GM23338 (cell line): Measurements from ENCODE around the gene MLLT1. TPM values are rescaled to one million over a fixed set of nuclear protein-coding genes. Genes with fewer than 3 reads are reported as not detected.
A peak's percentile ranks its signal among the peaks of the same experiment; 100 is the strongest.

ENCODE experiments used
- ATAC-seq: fragments of 200-7000 bp; cut with Tn5 transposase; 3 replicates; pipeline ENCODE4 v1.9.1; 2020
- DNase-seq: peaks from one replicate; pipeline ENCODE4 v3.0.0-alpha.2; 2015; ENCODE audit warnings: low spot score
- H2AFZ ChIP-seq: fragments of 200-600 bp; sonication (generic); 2 replicates; pipeline ENCODE4 v1.8.0; 2016; ENCODE audit warnings: antibody characterized with exemption, mild to moderate bottlenecking, moderate library complexity
- H3F3A ChIP-seq: fragments of 200-600 bp; sonication (generic); replicated peaks from 2 replicates; pipeline ENCODE4 v1.8.0; 2017; ENCODE audit warnings: antibody characterized with exemption, mixed run types, low read depth
- H3K27ac ChIP-seq: fragments of 200-600 bp; sonication (generic); 2 replicates; pipeline ENCODE4 v1.6.1; 2016; ENCODE audit warnings: low read depth
- H3K27me3 ChIP-seq: fragments of 200-600 bp; sonication (generic); 2 replicates; pipeline ENCODE4 v1.8.0; 2016; ENCODE audit warnings: mild to moderate bottlenecking, mixed run types, moderate library complexity; ENCODE audit not compliant: insufficient read depth
- H3K36me3 ChIP-seq: fragments of 200-600 bp; sonication (generic); 2 replicates; pipeline ENCODE4 v1.8.0; 2016; ENCODE audit warnings: mild to moderate bottlenecking; ENCODE audit not compliant: insufficient read depth
- H3K4me1 ChIP-seq: fragments of 200-600 bp; sonication (generic); 2 replicates; pipeline ENCODE4 v1.8.0; 2016; ENCODE audit warnings: mild to moderate bottlenecking, moderate library complexity; ENCODE audit not compliant: insufficient read depth
- H3K4me2 ChIP-seq: fragments of 200-600 bp; sonication (generic); 2 replicates; pipeline ENCODE4 v1.7.1; 2017; ENCODE audit warnings: mixed run types
- H3K4me3 ChIP-seq: fragments of 200-600 bp; sonication (generic); 2 replicates; pipeline ENCODE4 v1.6.1; 2016; ENCODE audit warnings: mixed run types
- H3K79me2 ChIP-seq: fragments of 200-600 bp; sonication (generic); replicated peaks from 2 replicates; pipeline ENCODE4 v1.8.0; 2017; ENCODE audit warnings: mild to moderate bottlenecking; ENCODE audit not compliant: insufficient read depth
- H3K9me2 ChIP-seq: fragments of 200-600 bp; sonication (generic); 2 replicates; pipeline ENCODE4 v1.8.0; 2017; ENCODE audit not compliant: insufficient read depth
- H4K20me1 ChIP-seq: fragments of 200-600 bp; sonication (generic); replicated peaks from 2 replicates; pipeline ENCODE4 v1.8.0; 2017; ENCODE audit warnings: mild to moderate bottlenecking; ENCODE audit not compliant: insufficient read depth
- H3K27ac Mint-ChIP-seq: 2 replicates; pipeline ENCODE4 v1.8.0; 2020; ENCODE audit warnings: inconsistent platforms, mild to moderate bottlenecking, moderate library complexity, mixed read lengths
- H3K27me3 Mint-ChIP-seq: 3 replicates; pipeline ENCODE4 v1.8.0; 2022; ENCODE audit warnings: low read depth, mild to moderate bottlenecking, moderate library complexity, mixed read lengths, inconsistent platforms; ENCODE audit not compliant: insufficient read depth, poor library complexity
- H3K36me3 Mint-ChIP-seq: 3 replicates; pipeline ENCODE4 v1.8.0; 2021; ENCODE audit warnings: low read depth, mild to moderate bottlenecking, inconsistent platforms, moderate library complexity, mixed read lengths
- H3K4me1 Mint-ChIP-seq: 3 replicates; pipeline ENCODE4 v1.8.0; 2020; ENCODE audit warnings: mild to moderate bottlenecking, inconsistent platforms, mixed read lengths
- H3K4me3 Mint-ChIP-seq: 3 replicates; pipeline ENCODE4 v1.8.0; 2021; ENCODE audit warnings: moderate library complexity, mild to moderate bottlenecking, inconsistent platforms, mixed read lengths
- H3K9me3 Mint-ChIP-seq: 3 replicates; pipeline ENCODE4 v1.8.0; 2020; ENCODE audit warnings: moderate library complexity, mild to moderate bottlenecking, inconsistent platforms, mixed read lengths
- CREB1 ChIP-seq: fragments of 250-450 bp; sonication (Bioruptor Pico); IDR thresholded peaks from 2 replicates; pipeline ENCODE4 v1.5.0; 2020; ENCODE audit warnings: low read depth, mild to moderate bottlenecking, moderate library complexity
- EZH2 ChIP-seq: fragments of 200-600 bp; sonication (generic); IDR thresholded peaks from one replicate; pipeline ENCODE4 v1.8.0; 2017; ENCODE audit warnings: antibody characterized with exemption, mild to moderate bottlenecking, low read depth; ENCODE audit not compliant: unreplicated experiment
- EZH2phosphoT487 ChIP-seq: fragments of 200-600 bp; sonication (generic); IDR thresholded peaks from one replicate; pipeline ENCODE4 v1.8.1; 2018; ENCODE audit warnings: antibody characterized with exemption; ENCODE audit not compliant: unreplicated experiment
- NANOG ChIP-seq: IDR thresholded peaks from 2 replicates; pipeline ENCODE4 v1.6.1; 2016; ENCODE audit warnings: antibody characterized with exemption, borderline replicate concordance
- POLR2AphosphoS5 ChIP-seq: IDR thresholded peaks from 2 replicates; pipeline ENCODE4 v1.6.1; 2016; ENCODE audit warnings: antibody characterized with exemption, low read depth
- STAT1 ChIP-seq: IDR thresholded peaks from one replicate; pipeline ENCODE4 v1.6.1; 2016; ENCODE audit warnings: antibody characterized with exemption; ENCODE audit not compliant: unreplicated experiment
- ZNF114 ChIP-seq: fragments of 250-450 bp; sonication (Bioruptor Pico); IDR thresholded peaks from 2 replicates; pipeline ENCODE4 v1.5.0; 2020; ENCODE audit warnings: mild to moderate bottlenecking, moderate library complexity
- ZNF331 ChIP-seq: fragments of 250-450 bp; sonication (Bioruptor Pico); IDR thresholded peaks from 2 replicates; pipeline ENCODE4 v1.5.0; 2020; ENCODE audit warnings: low read depth, mild to moderate bottlenecking, moderate library complexity
- polyA plus RNA-seq: library from polyadenylated mRNA; unstranded; fragments of >200 nt; fragmentation: Nextera tagmentation; extraction: Ambion mirVana; gene quantifications from 2 replicates; pipeline ENCODE4 v1.2.1, GENCODE V29; 2016
- total RNA-seq: library from RNA; depleted of rRNA; stranded (reverse); fragments of >200 nt; shearing (Covaris generic); gene quantifications from 2 replicates; pipeline ENCODE4 v1.2.3, GENCODE V29; 2014
- TF ChIP-seq, protein P1 (sequence below), 2 experiments: fragments of 200-600 bp in 1 of 2; sonication (generic) in 1 of 2; conservative IDR thresholded peaks; 2 replicates each; pipeline versions ENCODE4 v1.5.1 to v1.6.1; 2016 to 2017; ENCODE audit warnings: antibody characterized with exemption in 2 of 2, low read depth in 2 of 2, mild to moderate bottlenecking in 2 of 2, moderate library complexity in 1 of 2
- TF ChIP-seq, protein P2 (sequence below): fragments of 250-450 bp; sonication (Bioruptor Pico); IDR thresholded peaks from 2 replicates; pipeline ENCODE4 v1.5.0; 2020; ENCODE audit warnings: mild to moderate bottlenecking, moderate library complexity
- TF ChIP-seq, protein P3 (sequence below): IDR thresholded peaks from 2 replicates; pipeline ENCODE4 v1.6.1; 2016; ENCODE audit warnings: antibody characterized with exemption
- TF ChIP-seq, protein P4 (sequence below): IDR thresholded peaks from one replicate; pipeline ENCODE4 v1.6.1; 2018; ENCODE audit warnings: antibody characterized with exemption; ENCODE audit not compliant: unreplicated experiment

Gene MLLT1
- total and polyA plus RNA-seq, 2 experiments from 2014 or later, result 17.8 to 23.4 TPM

DNA sequence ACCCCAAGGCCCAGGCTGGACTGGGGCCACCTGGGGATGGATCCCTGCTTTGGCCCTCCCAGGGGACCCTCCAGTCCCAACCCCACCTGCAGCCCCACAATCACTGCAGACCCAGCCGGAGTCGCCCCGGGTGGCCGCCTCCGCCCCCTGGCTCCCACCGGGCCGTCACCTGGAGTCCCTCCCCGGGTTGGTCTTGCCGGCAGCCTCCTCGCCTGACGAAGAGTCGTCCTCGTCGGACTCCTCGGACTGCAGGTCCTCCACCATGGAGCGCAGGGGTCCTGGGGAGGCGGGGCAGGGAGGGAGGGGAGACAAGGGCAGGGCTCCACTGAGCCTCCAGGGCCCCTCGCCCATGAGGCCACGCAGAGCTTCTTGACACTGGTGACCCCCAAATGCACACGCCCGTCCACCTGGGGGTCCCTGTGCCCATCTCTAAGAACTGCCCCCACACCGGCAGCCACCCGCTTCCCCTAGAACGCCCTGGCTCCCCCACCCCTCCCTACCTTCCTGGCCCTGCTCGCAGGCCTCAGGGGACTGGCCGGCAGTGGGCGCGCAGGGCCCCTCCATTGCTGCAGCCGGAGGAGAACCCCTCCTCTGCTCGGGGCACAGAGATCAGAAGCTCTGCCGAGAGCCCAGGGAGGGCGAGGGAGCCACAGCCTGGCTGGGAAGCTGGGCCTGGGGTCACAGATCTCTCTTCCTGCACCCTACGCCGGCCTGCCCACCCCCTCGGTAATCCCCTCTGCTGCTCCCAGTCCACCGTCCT, 63.4 kb downstream of the MLLT1 start:
- Mint-ChIP-seq H3K27ac (peak overlapping the region; percentile 95), H3K27me3 (peaks cover 8% of the 10 kb centered on the region), H3K36me3 (peaks cover 12% of the 10 kb centered on the region), H3K9me3 (no peaks in the 10 kb centered on the region), H3K4me1 (peaks cover 7% of the 10 kb centered on the region), H3K4me3 (no peak overlapping the region)
- Histone ChIP-seq H3K4me3 (no peak overlapping the region), H3K4me2 (no peak overlapping the region), H3K79me2 (no peaks in the 10 kb centered on the region), H3K9me2 (no peaks in the 10 kb centered on the region), H4K20me1 (no peaks in the 10 kb centered on the region), H3F3A (no peaks in the 10 kb centered on the region), H3K4me1 (no peaks in the 10 kb centered on the region), H3K27ac (no peak overlapping the region), H3K36me3 (no peaks in the 10 kb centered on the region), H3K27me3 (no peaks in the 10 kb centered on the region), H2AFZ (no peak overlapping the region)
- DNase-seq (no peak), ATAC-seq (peak; percentile 1; the same call in 2 of the 3 replicates)
- TF ChIP-seq, protein P1, sequence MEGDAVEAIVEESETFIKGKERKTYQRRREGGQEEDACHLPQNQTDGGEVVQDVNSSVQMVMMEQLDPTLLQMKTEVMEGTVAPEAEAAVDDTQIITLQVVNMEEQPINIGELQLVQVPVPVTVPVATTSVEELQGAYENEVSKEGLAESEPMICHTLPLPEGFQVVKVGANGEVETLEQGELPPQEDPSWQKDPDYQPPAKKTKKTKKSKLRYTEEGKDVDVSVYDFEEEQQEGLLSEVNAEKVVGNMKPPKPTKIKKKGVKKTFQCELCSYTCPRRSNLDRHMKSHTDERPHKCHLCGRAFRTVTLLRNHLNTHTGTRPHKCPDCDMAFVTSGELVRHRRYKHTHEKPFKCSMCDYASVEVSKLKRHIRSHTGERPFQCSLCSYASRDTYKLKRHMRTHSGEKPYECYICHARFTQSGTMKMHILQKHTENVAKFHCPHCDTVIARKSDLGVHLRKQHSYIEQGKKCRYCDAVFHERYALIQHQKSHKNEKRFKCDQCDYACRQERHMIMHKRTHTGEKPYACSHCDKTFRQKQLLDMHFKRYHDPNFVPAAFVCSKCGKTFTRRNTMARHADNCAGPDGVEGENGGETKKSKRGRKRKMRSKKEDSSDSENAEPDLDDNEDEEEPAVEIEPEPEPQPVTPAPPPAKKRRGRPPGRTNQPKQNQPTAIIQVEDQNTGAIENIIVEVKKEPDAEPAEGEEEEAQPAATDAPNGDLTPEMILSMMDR (conservative IDR thresholded peaks at IDR 0.05; ENCODE audit: low read depth in 2 of 2), result no peak
- no peak for TF ChIP-seq CREB1
- TF ChIP-seq, protein P2, sequence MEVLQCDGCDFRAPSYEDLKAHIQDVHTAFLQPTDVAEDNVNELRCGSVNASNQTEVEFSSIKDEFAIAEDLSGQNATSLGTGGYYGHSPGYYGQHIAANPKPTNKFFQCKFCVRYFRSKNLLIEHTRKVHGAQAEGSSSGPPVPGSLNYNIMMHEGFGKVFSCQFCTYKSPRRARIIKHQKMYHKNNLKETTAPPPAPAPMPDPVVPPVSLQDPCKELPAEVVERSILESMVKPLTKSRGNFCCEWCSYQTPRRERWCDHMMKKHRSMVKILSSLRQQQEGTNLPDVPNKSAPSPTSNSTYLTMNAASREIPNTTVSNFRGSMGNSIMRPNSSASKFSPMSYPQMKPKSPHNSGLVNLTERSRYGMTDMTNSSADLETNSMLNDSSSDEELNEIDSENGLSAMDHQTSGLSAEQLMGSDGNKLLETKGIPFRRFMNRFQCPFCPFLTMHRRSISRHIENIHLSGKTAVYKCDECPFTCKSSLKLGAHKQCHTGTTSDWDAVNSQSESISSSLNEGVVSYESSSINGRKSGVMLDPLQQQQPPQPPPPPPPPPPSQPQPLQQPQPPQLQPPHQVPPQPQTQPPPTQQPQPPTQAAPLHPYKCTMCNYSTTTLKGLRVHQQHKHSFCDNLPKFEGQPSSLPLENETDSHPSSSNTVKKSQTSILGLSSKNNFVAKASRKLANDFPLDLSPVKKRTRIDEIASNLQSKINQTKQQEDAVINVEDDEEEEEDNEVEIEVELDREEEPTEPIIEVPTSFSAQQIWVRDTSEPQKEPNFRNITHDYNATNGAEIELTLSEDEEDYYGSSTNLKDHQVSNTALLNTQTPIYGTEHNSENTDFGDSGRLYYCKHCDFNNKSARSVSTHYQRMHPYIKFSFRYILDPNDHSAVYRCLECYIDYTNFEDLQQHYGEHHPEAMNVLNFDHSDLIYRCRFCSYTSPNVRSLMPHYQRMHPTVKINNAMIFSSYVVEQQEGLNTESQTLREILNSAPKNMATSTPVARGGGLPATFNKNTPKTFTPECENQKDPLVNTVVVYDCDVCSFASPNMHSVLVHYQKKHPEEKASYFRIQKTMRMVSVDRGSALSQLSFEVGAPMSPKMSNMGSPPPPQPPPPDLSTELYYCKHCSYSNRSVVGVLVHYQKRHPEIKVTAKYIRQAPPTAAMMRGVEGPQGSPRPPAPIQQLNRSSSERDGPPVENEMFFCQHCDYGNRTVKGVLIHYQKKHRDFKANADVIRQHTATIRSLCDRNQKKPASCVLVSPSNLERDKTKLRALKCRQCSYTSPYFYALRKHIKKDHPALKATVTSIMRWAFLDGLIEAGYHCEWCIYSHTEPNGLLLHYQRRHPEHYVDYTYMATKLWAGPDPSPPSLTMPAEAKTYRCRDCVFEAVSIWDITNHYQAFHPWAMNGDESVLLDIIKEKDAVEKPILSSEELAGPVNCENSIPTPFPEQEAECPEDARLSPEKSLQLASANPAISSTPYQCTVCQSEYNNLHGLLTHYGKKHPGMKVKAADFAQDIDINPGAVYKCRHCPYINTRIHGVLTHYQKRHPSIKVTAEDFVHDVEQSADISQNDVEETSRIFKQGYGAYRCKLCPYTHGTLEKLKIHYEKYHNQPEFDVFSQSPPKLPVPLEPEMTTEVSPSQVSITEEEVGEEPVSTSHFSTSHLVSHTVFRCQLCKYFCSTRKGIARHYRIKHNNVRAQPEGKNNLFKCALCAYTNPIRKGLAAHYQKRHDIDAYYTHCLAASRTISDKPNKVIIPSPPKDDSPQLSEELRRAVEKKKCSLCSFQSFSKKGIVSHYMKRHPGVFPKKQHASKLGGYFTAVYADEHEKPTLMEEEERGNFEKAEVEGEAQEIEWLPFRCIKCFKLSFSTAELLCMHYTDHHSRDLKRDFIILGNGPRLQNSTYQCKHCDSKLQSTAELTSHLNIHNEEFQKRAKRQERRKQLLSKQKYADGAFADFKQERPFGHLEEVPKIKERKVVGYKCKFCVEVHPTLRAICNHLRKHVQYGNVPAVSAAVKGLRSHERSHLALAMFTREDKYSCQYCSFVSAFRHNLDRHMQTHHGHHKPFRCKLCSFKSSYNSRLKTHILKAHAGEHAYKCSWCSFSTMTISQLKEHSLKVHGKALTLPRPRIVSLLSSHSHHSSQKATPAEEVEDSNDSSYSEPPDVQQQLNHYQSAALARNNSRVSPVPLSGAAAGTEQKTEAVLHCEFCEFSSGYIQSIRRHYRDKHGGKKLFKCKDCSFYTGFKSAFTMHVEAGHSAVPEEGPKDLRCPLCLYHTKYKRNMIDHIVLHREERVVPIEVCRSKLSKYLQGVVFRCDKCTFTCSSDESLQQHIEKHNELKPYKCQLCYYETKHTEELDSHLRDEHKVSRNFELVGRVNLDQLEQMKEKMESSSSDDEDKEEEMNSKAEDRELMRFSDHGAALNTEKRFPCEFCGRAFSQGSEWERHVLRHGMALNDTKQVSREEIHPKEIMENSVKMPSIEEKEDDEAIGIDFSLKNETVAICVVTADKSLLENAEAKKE, result no peak
- TF ChIP-seq ZNF114 (CRISPR knock-in tag), result no peak
- TF ChIP-seq POLR2AphosphoS5, result no peak
- TF ChIP-seq, protein P3, sequence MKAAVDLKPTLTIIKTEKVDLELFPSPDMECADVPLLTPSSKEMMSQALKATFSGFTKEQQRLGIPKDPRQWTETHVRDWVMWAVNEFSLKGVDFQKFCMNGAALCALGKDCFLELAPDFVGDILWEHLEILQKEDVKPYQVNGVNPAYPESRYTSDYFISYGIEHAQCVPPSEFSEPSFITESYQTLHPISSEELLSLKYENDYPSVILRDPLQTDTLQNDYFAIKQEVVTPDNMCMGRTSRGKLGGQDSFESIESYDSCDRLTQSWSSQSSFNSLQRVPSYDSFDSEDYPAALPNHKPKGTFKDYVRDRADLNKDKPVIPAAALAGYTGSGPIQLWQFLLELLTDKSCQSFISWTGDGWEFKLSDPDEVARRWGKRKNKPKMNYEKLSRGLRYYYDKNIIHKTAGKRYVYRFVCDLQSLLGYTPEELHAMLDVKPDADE, result no peak
- TF ChIP-seq, protein P4, sequence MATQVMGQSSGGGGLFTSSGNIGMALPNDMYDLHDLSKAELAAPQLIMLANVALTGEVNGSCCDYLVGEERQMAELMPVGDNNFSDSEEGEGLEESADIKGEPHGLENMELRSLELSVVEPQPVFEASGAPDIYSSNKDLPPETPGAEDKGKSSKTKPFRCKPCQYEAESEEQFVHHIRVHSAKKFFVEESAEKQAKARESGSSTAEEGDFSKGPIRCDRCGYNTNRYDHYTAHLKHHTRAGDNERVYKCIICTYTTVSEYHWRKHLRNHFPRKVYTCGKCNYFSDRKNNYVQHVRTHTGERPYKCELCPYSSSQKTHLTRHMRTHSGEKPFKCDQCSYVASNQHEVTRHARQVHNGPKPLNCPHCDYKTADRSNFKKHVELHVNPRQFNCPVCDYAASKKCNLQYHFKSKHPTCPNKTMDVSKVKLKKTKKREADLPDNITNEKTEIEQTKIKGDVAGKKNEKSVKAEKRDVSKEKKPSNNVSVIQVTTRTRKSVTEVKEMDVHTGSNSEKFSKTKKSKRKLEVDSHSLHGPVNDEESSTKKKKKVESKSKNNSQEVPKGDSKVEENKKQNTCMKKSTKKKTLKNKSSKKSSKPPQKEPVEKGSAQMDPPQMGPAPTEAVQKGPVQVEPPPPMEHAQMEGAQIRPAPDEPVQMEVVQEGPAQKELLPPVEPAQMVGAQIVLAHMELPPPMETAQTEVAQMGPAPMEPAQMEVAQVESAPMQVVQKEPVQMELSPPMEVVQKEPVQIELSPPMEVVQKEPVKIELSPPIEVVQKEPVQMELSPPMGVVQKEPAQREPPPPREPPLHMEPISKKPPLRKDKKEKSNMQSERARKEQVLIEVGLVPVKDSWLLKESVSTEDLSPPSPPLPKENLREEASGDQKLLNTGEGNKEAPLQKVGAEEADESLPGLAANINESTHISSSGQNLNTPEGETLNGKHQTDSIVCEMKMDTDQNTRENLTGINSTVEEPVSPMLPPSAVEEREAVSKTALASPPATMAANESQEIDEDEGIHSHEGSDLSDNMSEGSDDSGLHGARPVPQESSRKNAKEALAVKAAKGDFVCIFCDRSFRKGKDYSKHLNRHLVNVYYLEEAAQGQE, result no peak
- TF ChIP-seq EZH2phosphoT487, result no peak
- TF ChIP-seq NANOG, result no peak
- no peak for TF ChIP-seq ZNF331 (CRISPR knock-in tag)
- no peak for TF ChIP-seq STAT1
- TF ChIP-seq EZH2, result no peak
